Omental fat pad (tissue), 4 donors: Measurements from ENCODE around the gene FAAH. TPM values are rescaled to one million over a fixed set of nuclear protein-coding genes. Genes with fewer than 3 reads are reported as not detected.

Experiments
- ATAC-seq: fragments of 150-250 bp; one replicate; pipeline ENCODE4 v1.9.1; 2016; ENCODE audit warnings: mild to moderate bottlenecking, moderate library complexity; ENCODE audit not compliant: low FRiP score
- DNase-seq: peaks from one replicate; pipeline ENCODE4 v3.0.0-alpha.2; 2019; ENCODE audit warnings: low spot score
- CTCF ChIP-seq, 3 donors: fragments of 450-650 bp; IDR thresholded peaks; one replicate each; pipeline ENCODE4 v1.5.1; 2016 to 2017; ENCODE audit warnings: antibody characterized with exemption in 3 of 3, mild to moderate bottlenecking in 3 of 3, moderate library complexity in 2 of 3
- total RNA-seq, 4 donors: library from RNA; depleted of rRNA; stranded (reverse); fragments of >200 nt; gene quantifications; one replicate each; pipeline ENCODE4 v1.1.0, GENCODE V29; 2016

FAAH gene
- total RNA-seq, 4 donors from 2014 or later, result 11.5 to 36.4 (median 20.3) TPM

DNA sequence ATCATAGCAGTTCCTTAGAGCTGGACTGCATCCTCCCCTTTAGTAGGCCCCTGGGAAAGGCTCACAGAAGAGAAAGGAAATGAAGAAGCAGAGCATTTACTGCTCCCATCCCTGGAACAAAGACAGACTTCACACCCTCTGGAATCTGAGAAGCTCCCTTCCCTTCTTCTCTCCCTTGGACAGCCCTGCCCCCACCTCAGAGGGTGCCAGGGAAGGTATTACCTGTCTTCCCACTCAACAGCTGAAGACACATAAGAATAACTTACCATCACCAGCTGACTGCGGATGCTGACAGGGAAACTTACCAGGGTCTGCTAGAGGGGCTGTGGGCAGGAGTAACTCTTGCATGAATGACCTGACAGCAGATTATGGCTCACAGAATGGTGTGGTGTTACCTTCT is 14.1 kb upstream of the FAAH start:
- no peak for ATAC-seq
- TF ChIP-seq CTCF (IDR thresholded peaks at IDR 0.05), result no peak

DNA sequence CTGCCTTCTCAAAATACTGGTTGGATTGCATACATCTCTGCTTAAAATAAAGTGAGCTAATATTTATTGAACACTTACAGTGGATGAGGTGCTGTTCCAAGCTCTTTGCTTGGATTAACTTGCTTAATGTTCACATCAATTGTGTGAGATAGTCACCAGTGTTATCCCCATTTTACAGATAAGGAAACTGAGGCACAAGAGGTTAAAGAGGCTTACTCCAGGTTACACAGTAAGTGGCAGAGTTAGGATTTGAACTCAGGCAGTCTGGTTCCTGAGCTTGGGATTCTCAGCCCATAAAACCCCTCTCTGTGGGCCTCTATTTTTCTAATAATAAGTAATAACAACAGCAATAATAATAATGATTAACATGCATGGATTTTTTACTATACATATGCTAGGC is 13.6 kb upstream of the FAAH start:
- DNase-seq (no peak), ATAC-seq (no peak)
- no peak for TF ChIP-seq CTCF (IDR thresholded peaks at IDR 0.05)

More for the DNA sequence above, 14.1 kb upstream of the FAAH start:
- DNase-seq, result no peak

- TF ChIP-seq CTCF (IDR thresholded peaks at IDR 0.05), result no peak
- no peak for DNase-seq
- ATAC-seq, result no peak
Observed at GRCh38 chr1:46393510-46393909, 607 bp upstream of the FAAH start.

DNA sequence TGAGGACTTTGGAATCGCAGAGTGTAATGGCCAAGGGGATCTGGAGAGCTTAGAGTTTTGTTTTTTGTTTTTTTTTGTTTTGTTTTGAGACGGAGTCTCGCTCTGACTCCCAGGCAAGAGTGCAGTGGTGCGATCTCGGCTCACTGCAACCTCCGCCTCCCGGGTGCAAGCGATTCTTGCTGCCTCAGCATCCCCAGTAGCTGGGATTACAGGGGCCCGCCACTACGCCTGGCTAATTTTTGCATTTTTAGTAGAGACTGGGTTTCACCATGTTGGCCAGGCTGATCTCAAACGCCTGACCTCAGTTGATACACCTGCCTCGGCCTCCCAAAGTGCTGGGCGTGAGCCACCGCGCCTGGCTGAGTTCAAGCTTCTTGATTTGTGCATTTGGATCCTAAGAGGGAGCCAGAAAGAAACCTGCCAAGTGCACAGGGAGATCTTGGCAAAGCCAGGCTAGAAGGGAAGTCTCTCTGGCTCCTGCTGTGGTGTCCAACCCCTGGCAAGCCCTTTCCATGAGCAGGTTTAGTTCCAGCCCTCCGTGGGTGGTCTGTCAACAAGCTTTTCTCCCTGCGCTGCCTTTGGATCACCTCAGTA is 852 bp downstream of the FAAH start:
- no peak for TF ChIP-seq CTCF (IDR thresholded peaks at IDR 0.05)
- peak; percentile 1 for DNase-seq
- no peak for ATAC-seq

- ATAC-seq, result no peak
- no peak for TF ChIP-seq CTCF (IDR thresholded peaks at IDR 0.05)
- no peak for DNase-seq
Observed at GRCh38 chr1:46396441-46397398, 2.6 kb downstream of the FAAH start.

- no peak for TF ChIP-seq CTCF (IDR thresholded peaks at IDR 0.05)
- DNase-seq, result no peak
- ATAC-seq, result no peak
Observed at GRCh38 chr1:46399307-46399706, 5.2 kb downstream of the FAAH start.
